Stimulated activated CD4-positive, alpha-beta T cell treated with anti-CD3 and anti-CD28 coated beads, Interleukin-1b, Interleukin-23, amount 100 ng/mL, for 24 hours (primary cell): ENCODE results near the gene KCNH2.
A peak's percentile ranks its signal among the peaks of the same experiment; 100 is the strongest.

Experiments used
- DNase-seq, 4 experiments: peaks; one replicate each; pipeline ENCODE4 v3.0.0-alpha.2; 2020; ENCODE audit warnings: low read depth in 4 of 4, low spot score in 1 of 4

Gene KCNH2

DNA sequence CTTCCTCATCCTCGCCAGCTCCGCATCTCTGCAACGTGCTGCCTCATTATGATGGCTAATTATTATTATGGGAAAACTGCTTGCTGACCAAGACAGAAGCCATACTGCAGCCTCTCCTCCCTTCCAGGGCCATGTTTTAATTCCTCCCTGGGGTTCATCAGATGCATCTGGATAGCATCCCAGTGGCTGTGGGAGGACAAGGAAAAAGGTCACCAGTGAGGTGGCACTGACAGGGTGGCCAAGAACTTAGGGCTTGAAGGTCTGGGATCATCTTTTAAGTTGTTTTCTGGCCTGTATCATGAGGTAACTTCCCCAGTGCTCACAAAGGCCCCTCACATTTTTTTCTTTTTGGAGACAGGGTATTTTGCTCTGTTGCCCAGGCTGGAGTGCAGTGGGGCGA lies 39.6 kb downstream of the KCNH2 start:
- DNase-seq: no peak

DNA sequence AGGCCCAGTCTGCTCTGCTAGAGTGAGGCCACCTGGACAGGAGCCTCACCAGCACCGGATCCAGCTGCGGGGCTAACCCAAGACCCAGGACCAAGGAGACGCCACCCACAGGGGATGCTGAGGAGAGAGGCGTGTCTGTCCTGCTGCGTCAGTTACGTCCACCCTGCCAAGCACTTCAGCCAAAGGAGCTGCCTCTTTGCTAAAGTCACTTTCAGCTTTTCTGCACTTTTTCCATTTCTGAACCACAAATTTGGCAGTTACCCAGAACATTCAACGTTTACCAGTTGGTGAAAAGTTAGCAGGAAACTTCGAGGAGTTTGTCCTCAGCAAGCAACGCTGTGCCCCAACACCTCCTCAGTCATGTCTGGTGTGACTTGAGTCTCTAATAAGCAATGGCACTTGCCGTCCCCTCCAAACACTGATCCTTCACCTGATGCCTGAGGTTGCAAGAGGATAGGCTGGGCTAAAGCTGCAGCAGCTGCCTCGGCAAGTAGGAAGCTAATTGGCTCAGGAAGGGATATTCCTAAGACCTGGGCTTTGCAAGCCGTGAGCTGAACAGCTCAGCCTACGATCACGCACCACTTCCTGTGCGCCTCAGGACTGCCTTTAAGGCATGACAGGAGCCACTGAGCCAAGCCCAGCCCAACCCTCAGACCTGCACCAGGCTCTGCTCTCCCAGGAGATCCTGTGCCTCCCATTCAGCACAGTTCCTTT lies 40.1 kb downstream of the KCNH2 start:
- DNase-seq: peak in 1 of 4 experiments; percentile 28

DNA sequence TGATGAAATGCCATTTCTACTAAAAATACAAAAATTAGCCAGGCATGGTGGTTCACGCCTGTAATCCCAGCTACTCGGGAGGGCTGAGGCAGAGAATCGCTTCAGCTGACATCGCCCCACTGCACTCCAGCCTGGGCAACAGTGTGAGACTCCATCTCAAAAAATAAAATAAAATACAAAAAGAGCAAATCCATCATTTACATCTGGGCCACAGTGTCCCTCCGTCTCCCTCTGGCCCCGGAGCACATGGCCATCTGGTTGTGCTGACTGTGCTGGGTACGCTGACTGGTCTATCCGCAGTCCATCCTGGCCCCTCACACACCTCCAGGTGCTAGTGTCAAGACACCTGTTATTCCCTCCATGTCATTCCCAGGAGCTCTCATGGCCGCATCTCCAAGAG lies 42.1 kb downstream of the KCNH2 start:
- DNase-seq: no peak

DNA sequence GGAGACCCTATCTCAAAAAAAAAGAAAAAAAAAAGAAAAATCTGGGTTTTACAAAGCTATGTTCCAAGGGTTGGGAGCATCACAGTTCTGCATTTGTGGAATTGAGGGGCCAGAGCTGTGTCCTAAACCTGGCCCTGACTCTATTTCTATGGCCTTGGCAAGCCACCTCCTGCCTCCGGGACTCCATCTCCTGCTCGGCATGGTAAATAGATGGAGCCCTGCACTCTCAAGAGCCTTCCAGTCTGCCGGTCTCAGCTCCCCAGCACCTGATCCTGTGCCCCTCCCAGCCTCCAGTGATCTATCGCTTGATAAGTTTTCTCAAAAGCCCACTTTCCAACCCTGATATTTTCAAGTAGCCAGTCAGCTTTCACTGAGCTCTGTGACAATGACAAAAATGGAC lies 43.0 kb downstream of the KCNH2 start:
- DNase-seq: no peak

DNA sequence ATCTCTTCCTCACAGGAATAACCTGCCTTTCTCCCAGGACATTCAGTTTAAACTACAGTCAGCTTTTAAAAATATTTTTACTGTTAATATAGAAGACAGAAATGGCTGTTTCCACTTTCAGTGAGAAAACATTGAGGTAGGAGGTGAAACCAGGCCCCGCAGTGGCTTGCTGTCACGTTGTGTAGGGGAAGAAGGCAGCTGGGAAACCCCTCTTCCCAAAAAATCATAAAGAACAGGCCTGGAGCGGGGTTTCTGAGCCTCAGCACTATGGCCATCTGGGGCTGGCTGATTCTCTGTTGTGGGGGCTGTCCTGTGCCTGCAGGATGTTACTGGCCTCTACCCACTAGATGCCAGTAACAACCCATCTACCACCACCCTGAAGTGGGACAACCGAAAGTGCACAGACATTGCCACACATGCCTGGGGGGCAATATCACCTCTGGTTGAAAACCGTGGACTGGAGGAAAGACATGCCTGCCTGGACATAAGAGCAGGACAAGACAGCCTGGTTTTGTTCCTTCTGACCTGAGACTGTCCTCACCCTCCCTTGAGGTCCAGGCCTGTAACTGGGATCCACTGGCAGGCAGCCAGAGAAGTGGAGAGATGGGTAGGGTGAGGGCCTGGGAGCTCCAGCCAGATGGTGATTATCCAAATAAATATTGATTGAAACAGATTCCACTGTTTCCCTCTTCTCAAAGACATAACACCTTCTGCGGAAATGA lies 43.9 kb downstream of the KCNH2 start:
- DNase-seq: no peak

DNA sequence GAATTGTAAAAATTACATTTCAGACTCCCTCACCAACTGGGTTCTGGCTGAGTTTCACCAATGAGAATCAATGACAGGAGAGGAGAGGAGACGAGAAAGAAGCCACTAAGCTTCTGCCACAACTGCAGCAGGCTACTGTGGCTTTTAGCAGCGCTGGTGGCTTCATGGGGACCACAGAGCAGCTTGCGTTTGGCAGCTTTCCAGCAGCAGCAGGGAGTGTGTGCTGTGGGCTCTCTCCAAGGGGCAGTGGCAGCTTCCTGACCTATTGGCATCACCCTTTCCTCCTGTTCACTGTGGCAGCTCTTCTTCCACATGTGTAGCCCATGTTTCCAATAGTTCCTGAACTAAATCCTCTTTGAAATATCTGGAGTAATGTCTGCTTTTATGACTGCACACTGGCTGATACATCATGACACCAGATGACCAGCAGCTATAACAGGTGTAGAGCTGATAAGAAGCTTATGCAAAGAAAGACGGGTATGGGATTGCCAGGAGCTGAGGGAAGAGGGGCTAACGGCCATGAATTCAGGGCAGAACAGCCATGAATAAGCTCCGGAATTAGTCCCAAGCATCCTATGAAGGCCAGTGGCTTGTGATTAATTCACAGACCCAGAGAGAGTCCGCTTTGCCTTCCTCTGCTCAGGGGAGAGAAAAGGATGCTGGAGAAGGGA lies 46.8 kb downstream of the KCNH2 start:
- DNase-seq: no peak

DNA sequence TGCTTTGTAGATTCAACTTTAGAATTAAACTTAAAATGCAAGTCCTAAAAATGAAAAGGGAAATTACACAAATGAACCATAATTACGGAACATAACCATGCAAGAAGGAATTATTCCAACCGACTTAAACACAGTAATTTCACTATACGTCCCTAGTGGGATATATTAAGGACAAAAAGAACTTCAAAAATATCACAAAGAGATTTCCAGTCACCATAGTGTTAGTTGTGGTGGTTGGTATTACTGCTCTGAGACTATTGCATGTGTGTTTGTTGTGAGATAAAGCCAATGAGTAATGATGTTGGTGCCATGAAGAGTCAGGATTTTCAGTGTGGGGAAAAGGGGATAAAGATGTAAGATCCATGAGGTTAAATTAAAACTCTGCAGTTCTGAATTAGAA lies 49.6 kb downstream of the KCNH2 start:
- DNase-seq: no peak

DNA sequence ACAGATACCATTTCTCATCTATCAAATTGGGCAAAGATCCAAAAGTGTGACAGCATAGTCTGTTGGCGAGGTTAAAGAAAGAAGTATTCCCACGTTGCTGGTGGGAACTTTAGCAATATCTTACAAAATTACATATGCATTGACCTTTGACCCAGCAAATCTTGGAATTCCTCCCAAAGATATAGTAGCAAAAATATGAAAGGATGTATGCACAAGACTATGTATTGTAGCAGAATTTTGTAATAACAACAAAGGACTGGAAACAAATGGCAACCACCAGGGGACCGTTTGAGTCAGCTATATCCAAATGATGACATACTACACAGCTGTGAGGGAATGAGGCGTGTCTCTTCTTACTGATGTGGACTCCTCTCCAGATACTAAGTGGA lies 50.2 kb downstream of the KCNH2 start:
- no peak for DNase-seq

DNA sequence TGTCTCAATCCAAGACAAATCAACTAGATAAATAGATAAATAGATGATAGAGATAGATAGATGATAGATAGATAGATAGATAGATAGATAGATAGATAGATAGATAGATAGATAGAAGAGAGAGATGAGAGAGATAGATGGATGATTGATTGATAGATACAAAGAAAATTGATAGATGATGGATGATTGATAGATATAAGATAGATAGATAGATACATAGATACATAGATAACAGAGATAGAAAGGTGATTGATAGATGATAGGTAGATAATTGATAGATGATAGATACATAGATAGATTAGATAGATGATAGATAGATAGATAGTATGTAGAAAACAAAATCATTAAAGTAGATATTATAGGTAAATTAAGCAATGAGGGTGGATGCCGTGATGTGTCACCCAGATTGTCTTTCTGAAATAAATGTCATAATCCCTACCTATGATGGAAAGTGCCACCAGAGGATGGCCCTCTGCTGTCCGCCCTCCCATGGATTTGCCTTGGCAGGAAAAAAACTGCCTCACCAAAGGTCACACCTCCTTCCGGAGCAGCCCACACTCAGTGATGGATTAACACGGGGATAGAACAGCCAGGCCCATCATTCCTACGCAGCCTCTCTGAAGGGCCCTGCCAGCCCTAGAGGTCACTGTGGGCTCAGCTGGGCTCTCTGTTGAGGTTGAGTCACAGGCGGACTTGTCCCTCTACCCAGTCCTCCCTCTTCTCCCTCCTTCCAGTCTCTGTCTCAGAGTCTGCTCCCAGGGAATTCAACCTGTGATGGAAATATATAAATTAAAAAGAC lies 50.8 kb downstream of the KCNH2 start:
- DNase-seq: no peak

DNA sequence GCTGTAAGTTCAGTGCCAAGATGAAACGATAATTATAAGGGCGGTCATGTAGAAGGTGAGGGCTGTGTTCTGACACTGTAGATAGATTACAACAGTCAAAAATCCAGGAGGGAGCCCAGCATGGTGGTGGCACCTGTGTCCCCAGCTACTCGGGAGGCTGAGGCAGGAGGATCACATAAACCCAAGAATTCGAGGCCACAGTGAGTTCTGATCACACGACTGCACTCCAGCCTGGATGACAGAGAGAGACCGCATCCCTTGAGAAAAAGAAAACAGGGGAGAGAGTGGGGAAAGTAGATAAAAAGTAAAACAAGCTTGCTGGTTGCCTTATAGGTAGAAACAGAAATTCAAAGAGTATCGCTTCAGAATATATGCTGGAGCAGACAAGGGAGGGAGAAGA lies 52.1 kb downstream of the KCNH2 start:
- no peak for DNase-seq

DNA sequence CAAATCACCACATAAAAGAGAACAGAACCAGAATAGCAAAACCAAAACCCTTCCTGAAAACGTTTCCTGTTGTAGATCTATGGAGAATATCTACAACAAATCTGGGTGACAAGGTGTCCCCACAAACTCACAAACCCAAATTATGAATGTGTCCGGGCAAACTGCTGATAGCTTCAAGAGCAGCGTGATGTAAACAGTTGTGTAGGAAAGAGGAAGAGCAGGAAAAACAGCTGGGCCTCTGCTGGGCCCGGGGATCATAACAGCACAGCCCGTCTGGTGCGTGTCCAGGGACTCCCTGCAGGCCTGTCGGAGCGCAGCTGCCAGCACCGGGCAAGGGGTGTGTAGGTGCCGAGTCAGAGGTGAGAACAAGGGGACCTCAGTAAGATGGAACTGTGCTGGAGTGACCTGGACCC lies 53.7 kb downstream of the KCNH2 start:
- DNase-seq: no peak

DNA sequence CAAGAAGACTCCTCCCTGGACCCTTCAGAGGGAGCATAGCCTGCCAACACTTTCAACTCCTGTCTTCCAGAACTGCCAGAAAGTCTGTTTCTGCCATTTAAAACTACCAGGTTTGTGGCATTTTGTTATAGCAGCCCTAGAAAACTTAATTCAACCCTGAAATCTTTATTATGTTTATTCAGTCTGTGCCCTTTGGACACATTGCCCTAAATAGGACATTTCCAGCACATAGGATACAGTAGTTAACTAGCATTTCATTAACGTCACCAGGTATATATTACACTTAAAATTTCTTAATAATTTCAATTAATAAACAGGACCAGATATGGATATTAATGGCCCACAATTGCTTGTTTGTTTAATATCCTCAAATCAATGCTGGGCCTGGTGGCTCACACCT lies 54.3 kb downstream of the KCNH2 start:
- no peak for DNase-seq

DNA sequence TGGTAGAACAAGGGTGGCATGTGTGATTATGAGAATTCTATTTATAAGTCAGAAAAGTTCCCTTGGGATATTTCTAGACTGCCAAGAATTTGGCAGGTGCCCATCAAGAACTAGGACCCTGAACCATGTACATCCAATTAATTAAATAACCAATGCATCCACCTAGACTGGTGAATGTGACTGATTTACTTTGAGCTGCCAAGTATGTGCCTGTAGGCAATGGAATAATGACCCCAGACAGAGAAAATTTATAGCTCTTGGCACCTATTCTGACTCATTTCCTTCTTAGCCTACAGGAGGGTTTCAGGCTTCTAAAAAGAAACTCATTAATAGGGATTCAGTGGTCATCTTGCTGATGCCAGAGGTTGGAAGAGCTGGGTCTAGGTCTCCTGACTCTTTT lies 54.9 kb downstream of the KCNH2 start:
- no peak for DNase-seq

DNA sequence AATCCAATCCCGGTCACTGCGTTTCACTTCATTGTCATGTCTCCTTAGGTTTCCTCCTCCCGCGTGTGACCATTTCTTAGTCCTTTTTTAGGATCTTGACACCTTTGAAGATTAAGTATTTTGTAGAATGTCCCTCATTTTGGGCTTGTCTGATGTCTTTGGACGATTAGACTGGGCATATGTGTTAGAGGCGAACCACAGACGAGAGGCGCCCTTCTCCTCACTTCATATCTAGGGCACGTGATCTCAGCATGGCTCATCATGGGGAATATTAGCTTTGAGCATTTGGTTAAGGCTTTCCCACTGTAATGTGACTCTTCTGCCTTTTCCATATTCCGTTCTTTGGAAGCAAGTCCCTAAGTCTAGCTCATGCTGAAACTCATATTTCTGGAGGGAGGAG lies 59.0 kb downstream of the KCNH2 start:
- DNase-seq: no peak

DNA sequence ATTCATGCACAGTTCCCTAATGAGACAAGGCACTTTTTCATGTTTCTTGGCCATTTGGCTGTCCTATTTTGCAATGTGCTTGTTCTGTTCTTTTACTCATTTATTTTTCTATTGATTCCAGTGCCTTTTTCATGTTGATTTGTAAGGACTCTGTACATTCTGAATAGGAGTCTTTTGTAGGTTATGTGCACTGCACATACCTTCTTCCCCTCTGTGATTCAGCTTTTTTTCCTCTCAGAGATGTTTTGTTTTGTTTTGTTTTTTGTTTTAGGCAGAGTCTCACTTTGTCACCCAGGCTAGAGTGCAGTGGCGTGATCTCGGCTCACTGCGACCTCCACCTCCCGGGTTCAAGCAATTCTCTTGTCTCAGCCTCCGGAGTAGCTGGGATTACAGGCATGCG lies 59.7 kb downstream of the KCNH2 start:
- no peak for DNase-seq

DNA sequence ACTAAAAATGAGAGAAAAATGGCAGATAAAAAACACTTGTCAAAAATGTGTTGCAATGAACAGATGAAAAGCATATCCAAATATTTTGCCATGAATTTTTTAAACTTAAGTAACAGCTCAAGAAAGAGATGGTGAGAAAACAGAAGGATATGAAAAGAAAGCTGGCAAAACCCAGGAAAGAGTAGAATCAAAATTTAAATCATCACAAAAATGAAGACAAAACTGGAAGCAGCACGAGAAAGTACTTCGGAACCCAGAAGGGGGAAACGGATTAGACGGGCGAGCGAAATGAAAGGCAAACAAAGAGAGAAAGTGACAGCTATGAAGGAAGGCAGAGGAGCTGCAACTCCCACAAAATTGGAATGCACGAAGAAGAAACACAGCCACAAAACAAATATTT lies 60.2 kb downstream of the KCNH2 start:
- DNase-seq: no peak

DNA sequence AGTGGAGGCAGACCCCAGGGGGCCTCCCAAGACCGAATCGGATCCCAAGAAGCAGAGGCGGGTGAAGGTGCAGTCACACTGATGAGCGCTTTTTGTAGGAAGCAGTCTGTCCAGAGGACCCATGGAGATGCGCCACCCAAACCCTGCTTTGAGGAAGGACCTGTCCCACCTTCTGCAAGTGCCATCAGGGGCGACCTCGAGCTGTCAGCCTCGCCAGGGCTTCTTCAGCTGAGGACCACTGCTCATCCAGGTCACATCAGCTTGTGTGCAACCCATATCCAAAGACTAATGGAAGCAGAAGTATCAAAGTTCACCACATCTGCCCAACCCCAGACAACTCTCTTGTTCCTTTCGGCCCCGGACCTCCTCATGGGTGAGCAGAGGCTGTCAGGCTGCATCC lies 61.5 kb downstream of the KCNH2 start:
- DNase-seq: no peak

DNA sequence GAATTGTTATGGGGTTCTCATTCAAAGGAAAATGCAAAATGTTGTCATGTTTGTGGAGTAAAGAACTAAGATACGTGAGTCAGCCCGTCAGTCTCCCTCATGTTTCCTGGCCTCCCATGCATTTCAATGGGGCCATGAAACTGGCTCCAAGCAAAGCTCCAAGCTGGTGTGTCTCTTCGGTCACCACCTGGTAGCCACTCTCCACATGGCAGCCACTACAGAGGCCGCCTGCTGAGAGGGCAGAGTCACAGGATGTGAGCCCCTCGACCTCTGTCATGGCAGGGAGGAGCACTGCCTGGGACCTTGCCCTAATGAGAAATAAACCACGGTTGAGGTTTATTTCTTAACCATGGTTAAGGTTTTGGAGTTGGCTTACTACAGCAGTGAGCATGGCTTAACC lies 63.2 kb downstream of the KCNH2 start:
- DNase-seq: no peak

DNA sequence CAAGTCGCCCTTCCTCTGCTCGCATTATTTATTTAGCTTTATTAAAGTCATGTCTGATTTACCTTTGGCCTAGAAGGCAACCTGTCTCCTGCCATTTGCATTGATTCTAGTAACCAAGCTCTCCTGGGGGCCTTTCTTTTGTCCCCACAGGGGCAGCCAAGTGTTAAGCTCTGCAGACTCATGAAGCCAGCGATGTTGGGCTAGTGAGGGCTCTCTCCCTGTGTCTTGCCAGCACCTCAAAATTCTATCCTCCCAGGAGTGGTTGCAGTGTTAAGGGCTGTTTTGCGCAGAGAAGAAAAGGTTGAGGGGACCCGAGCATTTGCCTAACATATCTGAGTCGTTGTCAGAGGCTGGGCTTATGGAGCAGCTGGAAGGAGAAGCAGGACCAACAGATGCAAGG lies 63.9 kb downstream of the KCNH2 start:
- DNase-seq: no peak

DNA sequence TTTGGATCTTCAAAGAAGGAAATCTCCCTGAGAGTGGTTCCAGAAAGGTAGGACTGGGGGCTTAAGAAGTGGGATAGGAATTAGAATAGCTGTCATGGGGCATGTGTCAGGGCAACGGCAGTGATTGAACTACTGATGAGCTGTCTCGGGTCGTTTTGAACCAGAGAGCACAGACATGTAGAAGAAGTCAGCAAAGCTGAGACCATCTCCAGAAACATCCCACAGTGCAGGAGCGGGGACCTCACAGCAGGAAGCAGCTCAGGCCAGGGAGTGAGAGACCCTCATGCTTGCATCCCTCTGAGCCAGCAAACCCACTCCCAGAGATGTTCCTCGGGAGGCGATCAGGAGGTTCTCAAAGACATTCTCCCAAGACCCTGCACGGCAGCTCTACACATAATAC lies 65.7 kb downstream of the KCNH2 start:
- no peak for DNase-seq

DNA sequence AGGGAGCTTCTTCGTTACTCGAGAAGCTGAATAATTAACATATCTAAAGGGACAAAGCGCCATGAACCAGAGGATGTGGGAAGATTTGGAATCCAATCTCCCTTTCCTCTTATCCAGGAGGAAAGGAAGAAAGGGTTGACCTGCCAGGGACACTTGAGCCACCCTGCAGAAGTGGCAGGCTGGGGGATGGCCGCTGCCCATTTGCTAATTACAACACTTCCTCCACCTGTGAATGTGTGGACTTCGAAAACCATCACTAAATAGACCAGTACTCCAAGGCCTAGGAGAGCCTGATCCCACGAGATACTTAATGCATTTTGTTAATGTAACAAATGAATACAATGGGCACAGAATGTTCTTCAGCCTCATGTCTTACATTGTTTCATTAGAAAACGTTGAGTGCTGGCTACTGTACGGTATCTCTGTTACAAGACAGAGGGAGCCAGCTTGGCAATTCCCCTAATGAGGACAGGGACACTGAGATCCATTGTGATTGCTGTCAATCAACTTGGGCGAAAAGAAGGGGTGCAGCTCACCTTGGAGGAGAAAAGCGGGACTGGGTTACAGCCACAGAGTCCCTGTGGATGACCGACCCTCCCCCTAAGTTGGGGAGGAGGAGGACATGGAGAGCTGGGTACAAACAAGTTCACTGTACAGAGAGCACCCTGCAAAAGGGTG lies 66.4 kb downstream of the KCNH2 start:
- DNase-seq: no peak
